Measurements from ENCODE around the gene ISCU.

ISCU gene

DNA sequence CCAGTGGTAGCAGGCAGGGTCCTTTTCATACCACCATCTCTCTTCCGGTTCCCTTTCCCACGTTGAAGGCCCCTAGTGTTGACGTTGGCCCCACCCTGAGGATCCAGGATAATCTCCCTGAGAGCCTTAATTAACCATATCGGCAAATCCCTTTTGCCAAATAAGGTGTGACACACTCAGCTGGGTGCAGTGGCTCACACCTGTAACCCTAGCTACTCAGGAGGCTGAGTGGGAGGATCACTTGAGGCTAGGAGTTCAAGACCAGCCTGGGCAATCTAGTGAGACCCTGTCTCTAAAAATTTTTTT is 38.3 kb downstream of the ISCU start:
- TF ChIP-seq, protein P1, sequence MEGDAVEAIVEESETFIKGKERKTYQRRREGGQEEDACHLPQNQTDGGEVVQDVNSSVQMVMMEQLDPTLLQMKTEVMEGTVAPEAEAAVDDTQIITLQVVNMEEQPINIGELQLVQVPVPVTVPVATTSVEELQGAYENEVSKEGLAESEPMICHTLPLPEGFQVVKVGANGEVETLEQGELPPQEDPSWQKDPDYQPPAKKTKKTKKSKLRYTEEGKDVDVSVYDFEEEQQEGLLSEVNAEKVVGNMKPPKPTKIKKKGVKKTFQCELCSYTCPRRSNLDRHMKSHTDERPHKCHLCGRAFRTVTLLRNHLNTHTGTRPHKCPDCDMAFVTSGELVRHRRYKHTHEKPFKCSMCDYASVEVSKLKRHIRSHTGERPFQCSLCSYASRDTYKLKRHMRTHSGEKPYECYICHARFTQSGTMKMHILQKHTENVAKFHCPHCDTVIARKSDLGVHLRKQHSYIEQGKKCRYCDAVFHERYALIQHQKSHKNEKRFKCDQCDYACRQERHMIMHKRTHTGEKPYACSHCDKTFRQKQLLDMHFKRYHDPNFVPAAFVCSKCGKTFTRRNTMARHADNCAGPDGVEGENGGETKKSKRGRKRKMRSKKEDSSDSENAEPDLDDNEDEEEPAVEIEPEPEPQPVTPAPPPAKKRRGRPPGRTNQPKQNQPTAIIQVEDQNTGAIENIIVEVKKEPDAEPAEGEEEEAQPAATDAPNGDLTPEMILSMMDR (IDR thresholded peaks at IDR 0.05; ENCODE audit: low read depth, low read length, poor library complexity, severe bottlenecking) = no peak
- no peak for TF ChIP-seq EZH2phosphoT487 (IDR thresholded peaks at IDR 0.05; ENCODE audit: borderline replicate concordance, low read length)
- no peaks in the 10 kb centered on the region for H3K79me2 ChIP-seq (ENCODE audit: control insufficient read depth, low read length)

DNA sequence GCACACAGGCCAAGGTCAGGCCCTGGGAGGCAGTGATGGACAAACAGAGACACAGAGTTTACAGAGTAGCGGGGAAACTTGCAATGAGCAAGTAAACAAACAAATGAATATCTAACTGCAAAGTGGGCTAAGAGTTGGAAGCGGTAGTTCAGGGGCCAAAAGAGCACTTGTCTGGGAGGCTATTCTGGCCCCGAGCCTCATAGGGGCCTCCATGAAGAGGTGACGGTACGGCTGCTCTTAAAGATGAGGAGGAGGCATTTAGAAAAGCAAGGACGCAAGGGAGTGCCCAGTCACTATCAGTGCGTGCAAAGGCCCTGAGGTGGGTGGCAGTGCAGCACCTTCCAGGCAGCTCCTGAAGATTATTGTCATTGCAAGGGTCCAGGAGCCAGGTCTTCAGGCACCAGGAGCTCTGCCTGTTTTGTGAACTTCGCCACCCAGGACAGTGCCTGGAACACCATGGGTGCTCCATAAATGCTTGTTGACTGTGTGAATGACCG is 39.9 kb downstream of the ISCU start:
- Histone ChIP-seq H3K9me3 (ENCODE audit: control insufficient read depth, insufficient read depth, low read length) (no peaks in the 10 kb centered on the region), H3K36me3 (ENCODE audit: control insufficient read depth, low read length) (no peaks in the 10 kb centered on the region), H3K4me1 (ENCODE audit: control insufficient read depth, low read length) (no peaks in the 10 kb centered on the region), H4K20me1 (ENCODE audit: control insufficient read depth, insufficient read depth, low read depth, low read length) (no peaks in the 10 kb centered on the region), H3K9me2 (replicated peaks; ENCODE audit: control insufficient read depth, low read length) (no peaks in the 10 kb centered on the region), H3K27ac (ENCODE audit: low read depth, low read length) (no peak overlapping the region), H3K4me2 (ENCODE audit: low read length) (no peak overlapping the region), H3F3A (ENCODE audit: control insufficient read depth, insufficient read depth) (peaks cover 2% of the 10 kb centered on the region; the same call in 1 of the 2 replicates), H3K79me2 (ENCODE audit: control insufficient read depth, low read length) (no peaks in the 10 kb centered on the region), H3K27me3 (ENCODE audit: control insufficient read depth, low read length) (no peaks in the 10 kb centered on the region), H3K4me3 (ENCODE audit: low read length) (no peak overlapping the region)
- no peak for TF ChIP-seq EZH2phosphoT487 (IDR thresholded peaks at IDR 0.05; ENCODE audit: borderline replicate concordance, low read length)
- TF ChIP-seq, protein P1 (IDR thresholded peaks at IDR 0.05; ENCODE audit: low read depth, low read length, poor library complexity, severe bottlenecking) = no peak

More for the DNA sequence above, 38.3 kb downstream of the ISCU start:
- Histone ChIP-seq H4K20me1 (ENCODE audit: control insufficient read depth, insufficient read depth, low read depth, low read length) (no peaks in the 10 kb centered on the region), H3K27ac (ENCODE audit: low read depth, low read length) (no peak overlapping the region), H3K4me3 (ENCODE audit: low read length) (no peak overlapping the region), H3K4me1 (ENCODE audit: control insufficient read depth, low read length) (no peaks in the 10 kb centered on the region), H3K36me3 (ENCODE audit: control insufficient read depth, low read length) (no peaks in the 10 kb centered on the region), H3F3A (ENCODE audit: control insufficient read depth, insufficient read depth) (no peaks in the 10 kb centered on the region; the same call in 1 of the 2 replicates), H3K4me2 (ENCODE audit: low read length) (no peak overlapping the region), H3K27me3 (ENCODE audit: control insufficient read depth, low read length) (no peaks in the 10 kb centered on the region), H3K9me3 (ENCODE audit: control insufficient read depth, insufficient read depth, low read length) (no peaks in the 10 kb centered on the region), H3K9me2 (replicated peaks; ENCODE audit: control insufficient read depth, low read length) (no peaks in the 10 kb centered on the region)

DNA sequence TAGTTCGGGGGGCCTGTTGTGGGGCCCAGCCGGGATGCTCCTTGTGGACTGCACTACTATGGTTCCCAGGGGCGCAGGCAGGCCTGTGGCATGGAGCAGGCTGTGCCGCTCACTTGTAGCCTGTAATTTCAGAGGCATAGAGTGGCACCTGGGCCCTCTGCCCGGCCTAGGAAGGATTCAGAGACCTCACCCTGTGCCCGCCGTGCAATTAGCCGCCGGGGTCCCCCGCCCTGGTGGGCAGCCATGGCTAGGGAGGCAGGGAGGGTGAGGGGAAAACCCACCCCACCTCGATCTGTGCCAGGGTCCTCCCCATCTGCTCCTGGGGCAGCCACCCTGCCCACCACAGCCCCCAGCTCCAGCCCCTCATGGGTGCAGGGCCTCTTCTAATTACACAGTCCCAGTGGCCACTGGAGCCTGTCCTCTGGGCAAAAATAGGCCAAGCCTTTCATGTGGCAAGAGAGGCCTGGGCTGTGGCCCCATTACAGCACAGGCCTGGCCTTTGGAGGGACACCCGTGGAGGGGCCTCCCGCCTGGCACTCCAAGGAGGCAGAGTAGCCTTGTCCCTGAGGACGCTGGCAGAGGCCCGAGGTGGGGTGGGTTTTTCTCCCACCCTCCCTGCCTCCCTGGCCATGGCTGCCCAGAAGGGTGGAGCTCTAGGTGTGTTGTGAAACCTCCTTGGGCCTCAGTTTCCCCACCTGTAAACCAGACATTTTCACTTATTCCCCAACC is 40.7 kb downstream of the ISCU start:
- no peaks in the 10 kb centered on the region for H3K36me3 ChIP-seq (ENCODE audit: control insufficient read depth, low read length)
- no peaks in the 10 kb centered on the region for H4K20me1 ChIP-seq (ENCODE audit: control insufficient read depth, insufficient read depth, low read depth, low read length)
- H3F3A ChIP-seq (ENCODE audit: control insufficient read depth, insufficient read depth) = peaks cover 2% of the 10 kb centered on the region; the same call in 1 of the 2 replicates
- H3K27ac ChIP-seq (ENCODE audit: low read depth, low read length) = no peak overlapping the region
- H3K9me2 ChIP-seq (replicated peaks; ENCODE audit: control insufficient read depth, low read length) = no peaks in the 10 kb centered on the region
- TF ChIP-seq, protein P1 (IDR thresholded peaks at IDR 0.05; ENCODE audit: low read depth, low read length, poor library complexity, severe bottlenecking) = no peak
- TF ChIP-seq EZH2phosphoT487 (IDR thresholded peaks at IDR 0.05; ENCODE audit: borderline replicate concordance, low read length) = no peak
- H3K27me3 ChIP-seq (ENCODE audit: control insufficient read depth, low read length) = no peaks in the 10 kb centered on the region
- no peaks in the 10 kb centered on the region for H3K4me1 ChIP-seq (ENCODE audit: control insufficient read depth, low read length)
- no peaks in the 10 kb centered on the region for H3K79me2 ChIP-seq (ENCODE audit: control insufficient read depth, low read length)
- no peaks in the 10 kb centered on the region for H3K9me3 ChIP-seq (ENCODE audit: control insufficient read depth, insufficient read depth, low read length)
- H3K4me3 ChIP-seq (ENCODE audit: low read length) = no peak overlapping the region
- no peak overlapping the region for H3K4me2 ChIP-seq (ENCODE audit: low read length)
